GM06990 (cell line): ENCODE results near the gene ZC3H12D.
A peak's percentile ranks its signal among the peaks of the same experiment; 100 is the strongest.

Experiments
- DNase-seq: peaks from one replicate; pipeline ENCODE4 v3.0.0-alpha.2; 2011; ENCODE audit not compliant: insufficient read length; ENCODE audit errors: extremely low read depth
- H3K27me3 ChIP-seq: replicated peaks from 2 replicates; pipeline ENCODE4 v1.6.0; 2011; ENCODE audit warnings: low read length; ENCODE audit not compliant: control insufficient read depth, insufficient read depth
- H3K36me3 ChIP-seq: 2 replicates; pipeline ENCODE4 v1.5.1; 2011; ENCODE audit warnings: low read length; ENCODE audit not compliant: control insufficient read depth, insufficient read depth
- H3K4me3 ChIP-seq: replicated peaks from 2 replicates; pipeline ENCODE4 v1.5.1; 2011; ENCODE audit warnings: low read depth, mild to moderate bottlenecking, control low read depth, low read length
- TF ChIP-seq, protein P1 (sequence below): IDR thresholded peaks from 2 replicates; pipeline ENCODE4 v1.5.1; 2011; ENCODE audit warnings: low read length, control low read depth, mild to moderate bottlenecking, inconsistent platforms; ENCODE audit not compliant: insufficient read depth, poor library complexity, severe bottlenecking

The ZC3H12D gene

DNA sequence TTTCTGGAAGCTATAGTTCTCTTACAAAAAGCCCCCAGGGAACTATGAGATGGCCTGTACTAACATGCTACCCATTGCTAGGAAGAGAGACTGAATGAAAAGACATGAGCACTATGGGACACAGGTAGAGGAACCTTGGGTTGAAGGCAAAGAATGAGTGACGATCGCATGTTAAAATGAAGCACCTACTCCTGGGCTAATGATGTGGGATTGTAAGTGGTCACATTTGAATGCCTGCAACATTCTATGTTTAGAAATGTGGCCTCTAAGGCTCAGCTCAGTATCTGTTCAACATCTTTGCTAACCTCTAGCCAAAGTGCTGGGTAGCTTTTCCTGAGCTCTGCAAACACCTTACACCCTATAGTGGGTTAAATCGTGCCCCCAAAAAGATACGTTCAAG lies 5.2 kb upstream of the ZC3H12D start:
- H3K27me3 ChIP-seq: no peaks in the 10 kb centered on the region
- TF ChIP-seq, protein P1, sequence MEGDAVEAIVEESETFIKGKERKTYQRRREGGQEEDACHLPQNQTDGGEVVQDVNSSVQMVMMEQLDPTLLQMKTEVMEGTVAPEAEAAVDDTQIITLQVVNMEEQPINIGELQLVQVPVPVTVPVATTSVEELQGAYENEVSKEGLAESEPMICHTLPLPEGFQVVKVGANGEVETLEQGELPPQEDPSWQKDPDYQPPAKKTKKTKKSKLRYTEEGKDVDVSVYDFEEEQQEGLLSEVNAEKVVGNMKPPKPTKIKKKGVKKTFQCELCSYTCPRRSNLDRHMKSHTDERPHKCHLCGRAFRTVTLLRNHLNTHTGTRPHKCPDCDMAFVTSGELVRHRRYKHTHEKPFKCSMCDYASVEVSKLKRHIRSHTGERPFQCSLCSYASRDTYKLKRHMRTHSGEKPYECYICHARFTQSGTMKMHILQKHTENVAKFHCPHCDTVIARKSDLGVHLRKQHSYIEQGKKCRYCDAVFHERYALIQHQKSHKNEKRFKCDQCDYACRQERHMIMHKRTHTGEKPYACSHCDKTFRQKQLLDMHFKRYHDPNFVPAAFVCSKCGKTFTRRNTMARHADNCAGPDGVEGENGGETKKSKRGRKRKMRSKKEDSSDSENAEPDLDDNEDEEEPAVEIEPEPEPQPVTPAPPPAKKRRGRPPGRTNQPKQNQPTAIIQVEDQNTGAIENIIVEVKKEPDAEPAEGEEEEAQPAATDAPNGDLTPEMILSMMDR: no peak
- no peaks in the 10 kb centered on the region for H3K36me3 ChIP-seq
- no peak overlapping the region for H3K4me3 ChIP-seq
- DNase-seq: no peak

DNA sequence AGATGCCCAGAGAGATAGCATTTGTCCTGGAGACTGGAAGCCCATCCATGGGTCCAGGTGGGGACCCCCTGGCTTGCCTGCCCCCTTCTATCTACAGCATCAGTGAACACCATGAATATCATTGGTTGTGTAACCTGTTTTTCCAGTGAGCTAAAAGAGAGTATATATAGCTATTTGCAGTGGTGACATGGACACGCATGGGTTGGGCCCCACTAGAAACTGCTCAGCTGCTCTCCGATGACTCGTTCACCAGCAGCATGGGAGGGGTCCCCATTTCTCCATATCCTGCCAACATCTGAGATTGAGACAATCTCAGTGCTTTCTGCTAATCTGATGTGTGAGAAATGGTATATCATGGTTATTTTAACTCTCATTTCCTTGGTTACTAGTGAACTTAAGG lies 4.0 kb upstream of the ZC3H12D start:
- H3K27me3 ChIP-seq: no peaks in the 10 kb centered on the region
- no peak overlapping the region for H3K4me3 ChIP-seq
- H3K36me3 ChIP-seq: no peaks in the 10 kb centered on the region
- DNase-seq: no peak
- TF ChIP-seq, protein P1: no peak

DNA sequence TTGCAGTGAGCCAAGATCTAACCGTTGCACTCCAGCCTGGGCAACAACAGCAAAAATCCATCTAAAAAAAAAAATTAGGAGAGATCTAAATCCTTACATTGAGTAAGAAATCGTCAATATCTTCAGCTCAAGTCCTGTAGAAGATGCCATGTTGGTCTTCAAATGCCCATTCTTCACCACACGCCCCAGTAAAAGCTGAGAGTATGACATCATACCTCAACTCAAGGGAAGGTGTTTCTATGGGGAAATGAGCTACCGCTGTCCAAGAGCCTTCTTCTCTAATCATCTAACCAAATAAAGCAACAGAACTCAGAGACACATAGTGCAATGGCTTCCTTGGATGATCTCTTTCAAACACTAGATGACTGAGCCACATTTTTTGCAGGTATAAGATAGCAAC lies 2.5 kb upstream of the ZC3H12D start:
- Histone ChIP-seq H3K36me3 (no peaks in the 10 kb centered on the region), H3K27me3 (no peaks in the 10 kb centered on the region), H3K4me3 (no peak overlapping the region)
- TF ChIP-seq, protein P1: no peak
- DNase-seq: no peak

DNA sequence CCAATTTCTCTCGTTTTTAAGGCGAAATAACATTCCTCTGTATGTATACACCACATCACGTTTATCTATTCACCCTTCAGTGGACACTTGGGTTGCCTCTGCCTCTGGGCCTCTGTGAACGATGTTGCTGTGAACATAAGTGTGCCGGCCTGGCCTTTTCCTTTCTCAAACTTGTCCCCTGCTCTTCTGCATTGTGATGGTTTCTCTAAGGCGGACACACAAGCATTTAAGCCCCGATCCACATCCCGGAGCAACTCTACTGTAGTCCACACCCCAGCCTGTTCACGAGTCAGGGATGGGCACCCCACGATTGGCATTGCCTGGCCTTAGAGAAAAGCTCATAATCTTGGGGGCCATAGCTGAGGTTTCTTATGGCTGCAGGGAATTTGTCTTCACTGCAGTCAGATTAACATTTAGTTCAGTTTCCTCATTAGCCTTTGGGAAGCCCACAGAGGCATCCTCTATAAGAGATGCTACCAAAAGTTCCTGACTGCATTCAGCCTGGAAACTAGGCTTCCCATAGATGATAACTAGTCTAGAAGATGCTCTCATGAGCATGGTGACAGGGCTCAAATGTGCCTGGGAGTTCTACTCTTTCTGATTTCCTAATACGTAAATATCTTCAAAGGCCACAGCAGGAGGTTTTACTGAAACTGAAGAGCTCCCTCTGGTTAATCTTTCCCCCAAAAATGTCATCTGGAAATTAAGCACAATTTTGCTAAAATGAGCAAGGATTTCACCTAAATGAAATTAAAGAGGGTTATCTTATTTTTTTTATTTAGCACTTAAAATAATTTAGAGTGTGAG lies 762 bp downstream of the ZC3H12D start:
- TF ChIP-seq, protein P1: no peak
- DNase-seq: no peak
- peak overlapping the region; percentile 76 for H3K4me3 ChIP-seq
- H3K36me3 ChIP-seq: no peaks in the 10 kb centered on the region
- no peaks in the 10 kb centered on the region for H3K27me3 ChIP-seq

DNA sequence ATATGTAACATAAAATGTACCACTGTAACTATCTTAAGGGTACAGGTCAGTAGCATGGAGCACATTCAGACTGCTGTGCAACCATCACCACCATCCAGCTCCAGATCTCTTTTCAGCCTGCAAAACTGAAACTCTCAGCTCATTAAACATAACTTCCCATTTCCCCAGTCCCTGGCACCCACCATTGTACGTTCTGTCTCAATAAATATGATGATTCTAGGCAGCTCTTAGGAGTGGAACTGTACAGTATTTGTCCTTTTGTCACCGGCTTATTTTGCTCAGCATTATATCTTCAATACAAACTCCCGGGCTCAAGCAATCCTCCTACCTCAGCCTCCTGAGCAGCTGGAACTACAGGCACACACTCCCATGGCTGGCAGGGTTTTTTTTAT lies 1.5 kb downstream of the ZC3H12D start:
- Histone ChIP-seq H3K27me3 (no peaks in the 10 kb centered on the region), H3K4me3 (peak overlapping the region; percentile 76), H3K36me3 (no peaks in the 10 kb centered on the region)
- no peak for DNase-seq
- TF ChIP-seq, protein P1: no peak
